Urinary bladder (tissue), 4 donors: ENCODE results near the gene GDPD3. TPM values are rescaled to one million over a fixed set of nuclear protein-coding genes. Genes with fewer than 3 reads are reported as not detected.

ENCODE experiments used
- DNase-seq: peaks from one replicate; pipeline ENCODE4 v3.0.0-alpha.2; 2015; ENCODE audit errors: extremely low spot score
- H3K27ac ChIP-seq: one replicate; pipeline ENCODE4 v1.5.1; 2013; ENCODE audit warnings: low read depth, mild to moderate bottlenecking, moderate library complexity
- H3K36me3 ChIP-seq: one replicate; pipeline ENCODE4 v1.6.1; 2013; ENCODE audit warnings: mild to moderate bottlenecking, moderate library complexity; ENCODE audit not compliant: insufficient read depth
- H3K4me1 ChIP-seq: one replicate; pipeline ENCODE4 v1.6.1; 2013; ENCODE audit warnings: mild to moderate bottlenecking, moderate library complexity; ENCODE audit not compliant: insufficient read depth
- H3K4me3 ChIP-seq: one replicate; pipeline ENCODE4 v1.5.1; 2013; ENCODE audit warnings: low read depth, low read length
- WGBS: extraction: QIAGEN DNeasy Blood & Tissue Kit; methylation state at CpG from one replicate; pipeline ENCODE4 v1.1.7; 2013; 5-methylcytosine and 5-hydroxymethylcytosine counted together
- polyA plus RNA-seq: library from polyadenylated mRNA; stranded (reverse); fragments of 200-250 nt; gene quantifications from one replicate; pipeline ENCODE4 v1.2.3, GENCODE V29; 2013
- total RNA-seq: library from RNA; depleted of rRNA; stranded (reverse); fragments of >200 nt; gene quantifications from one replicate; pipeline ENCODE4 v1.2.3, GENCODE V29; 2014
- donor health status: healthy with polysubstance abuse.
- donor health status: healthy.

Gene GDPD3
- total and polyA plus RNA-seq, 2 donors: 4.6 to 5.1 TPM

GRCh38 chr16:30060836-30061554, 52.3 kb downstream of the GDPD3 start:
- Histone ChIP-seq H3K4me1 (no peaks in the 10 kb centered on the region), H3K27ac (no peak overlapping the region), H3K36me3 (no peaks in the 10 kb centered on the region), H3K4me3 (no peak overlapping the region)
- no peak for DNase-seq
- WGBS: 72% methylated on average over 2 of the region's 2 CpGs

- Histone ChIP-seq H3K27ac (no peak overlapping the region), H3K4me1 (no peaks in the 10 kb centered on the region), H3K36me3 (no peaks in the 10 kb centered on the region), H3K4me3 (no peak overlapping the region)
- WGBS: 65% methylated on average over 4 of the region's 4 CpGs
- DNase-seq: no peak
Measured at GRCh38 chr16:30060346-30060745, 53.0 kb downstream of the GDPD3 start.

- Histone ChIP-seq H3K4me3 (no peak overlapping the region), H3K4me1 (no peaks in the 10 kb centered on the region), H3K36me3 (no peaks in the 10 kb centered on the region), H3K27ac (no peak overlapping the region)
- WGBS: 44% methylated on average over 10 of the region's 10 CpGs
- no peak for DNase-seq
Measured at GRCh38 chr16:30054959-30055553, 58.3 kb downstream of the GDPD3 start.

Other genes with a start within 250 kb of the GDPD3 start
- gene SEZ6L2, start 214.0 kb downstream of the GDPD3 start, total RNA-seq: 7.7 TPM
- 1.5 TPM for gene SEZ6L2, start 214.0 kb downstream of the GDPD3 start, polyA plus RNA-seq
- 0.16 TPM for gene ASPHD1, start 213.0 kb downstream of the GDPD3 start, total RNA-seq
- 1.1 TPM for gene ASPHD1, start 213.0 kb downstream of the GDPD3 start, polyA plus RNA-seq
- 10.4 TPM for gene KCTD13, start 187.3 kb downstream of the GDPD3 start, total RNA-seq
- 20.9 TPM for gene KCTD13, start 187.3 kb downstream of the GDPD3 start, polyA plus RNA-seq
- 43.1 TPM for gene TMEM219, start 151.5 kb downstream of the GDPD3 start, total RNA-seq
- 120 TPM for gene TMEM219, start 151.5 kb downstream of the GDPD3 start, polyA plus RNA-seq
- 35.6 TPM for gene TAOK2, start 139.7 kb downstream of the GDPD3 start, total RNA-seq
- gene TAOK2, start 139.7 kb downstream of the GDPD3 start, polyA plus RNA-seq: 37.9 TPM
- 8.4 TPM for gene HIRIP3, start 117.9 kb downstream of the GDPD3 start, total RNA-seq
- gene HIRIP3, start 117.9 kb downstream of the GDPD3 start, polyA plus RNA-seq: 27.2 TPM
- 22.3 TPM for gene INO80E, start 117.3 kb downstream of the GDPD3 start, total RNA-seq
- 82.3 TPM for gene INO80E, start 117.3 kb downstream of the GDPD3 start, polyA plus RNA-seq
- 0.32 TPM for gene DOC2A, start 102.5 kb downstream of the GDPD3 start, total RNA-seq
- gene DOC2A, start 102.5 kb downstream of the GDPD3 start, polyA plus RNA-seq: 0.53 TPM
- gene C16orf92, start 90.3 kb downstream of the GDPD3 start, total RNA-seq: not detected
- not detected for gene C16orf92, start 90.3 kb downstream of the GDPD3 start, polyA plus RNA-seq
- gene TLCD3B, start 82.3 kb downstream of the GDPD3 start, total RNA-seq: 0.32 TPM
- 0.22 TPM for gene TLCD3B, start 82.3 kb downstream of the GDPD3 start, polyA plus RNA-seq
- 126 TPM for gene ALDOA, start 47.8 kb downstream of the GDPD3 start, total RNA-seq
- gene ALDOA, start 47.8 kb downstream of the GDPD3 start, polyA plus RNA-seq: 1,530 TPM
- gene PPP4C, start 37.5 kb downstream of the GDPD3 start, total RNA-seq: 56.2 TPM
- gene PPP4C, start 37.5 kb downstream of the GDPD3 start, polyA plus RNA-seq: 93.8 TPM
- 0.79 TPM for gene TBX6, start 21.6 kb downstream of the GDPD3 start, total RNA-seq
- gene TBX6, start 21.6 kb downstream of the GDPD3 start, polyA plus RNA-seq: 2.2 TPM
- 16.5 TPM for gene YPEL3, start 17.3 kb downstream of the GDPD3 start, total RNA-seq
- 117 TPM for gene YPEL3, start 17.3 kb downstream of the GDPD3 start, polyA plus RNA-seq
- 14.6 TPM for gene MAPK3, start 9.7 kb upstream of the GDPD3 start, total RNA-seq
- gene MAPK3, start 9.7 kb upstream of the GDPD3 start, polyA plus RNA-seq: 120 TPM
- gene CORO1A, start 70.1 kb upstream of the GDPD3 start, total RNA-seq: 9.6 TPM
- 37.2 TPM for gene CORO1A, start 70.1 kb upstream of the GDPD3 start, polyA plus RNA-seq
- 10.2 TPM for gene BOLA2B, start 80.1 kb upstream of the GDPD3 start, total RNA-seq
- 97.5 TPM for gene BOLA2B, start 80.1 kb upstream of the GDPD3 start, polyA plus RNA-seq
- gene SLX1A, start 80.3 kb upstream of the GDPD3 start, total RNA-seq: 15.4 TPM
- gene SLX1A, start 80.3 kb upstream of the GDPD3 start, polyA plus RNA-seq: 42.7 TPM
- gene SULT1A3, start 85.7 kb upstream of the GDPD3 start, total RNA-seq: 3.2 TPM
- 7.5 TPM for gene SULT1A3, start 85.7 kb upstream of the GDPD3 start, polyA plus RNA-seq
- gene NPIPB13, start 134.9 kb upstream of the GDPD3 start, total RNA-seq: 3.8 TPM
- gene NPIPB13, start 134.9 kb upstream of the GDPD3 start, polyA plus RNA-seq: 3.7 TPM
- 20.0 TPM for gene CD2BP2, start 241.8 kb upstream of the GDPD3 start, total RNA-seq
- gene CD2BP2, start 241.8 kb upstream of the GDPD3 start, polyA plus RNA-seq: 50.2 TPM